HG03064 (cell line): Measurements from ENCODE around the gene BTAF1.
"Not testable (repeated sequence)": the region's sequence is repeated elsewhere in the genome, so short reads cannot be mapped to it uniquely, and the experiment has no call there.

Source experiments
- ATAC-seq: cut with Tn5 transposase; IDR thresholded peaks from one replicate; pipeline ENCODE4 v1.9.1; 2021; ENCODE audit warnings: low read depth; ENCODE audit not compliant: unreplicated experiment

The BTAF1 gene

DNA sequence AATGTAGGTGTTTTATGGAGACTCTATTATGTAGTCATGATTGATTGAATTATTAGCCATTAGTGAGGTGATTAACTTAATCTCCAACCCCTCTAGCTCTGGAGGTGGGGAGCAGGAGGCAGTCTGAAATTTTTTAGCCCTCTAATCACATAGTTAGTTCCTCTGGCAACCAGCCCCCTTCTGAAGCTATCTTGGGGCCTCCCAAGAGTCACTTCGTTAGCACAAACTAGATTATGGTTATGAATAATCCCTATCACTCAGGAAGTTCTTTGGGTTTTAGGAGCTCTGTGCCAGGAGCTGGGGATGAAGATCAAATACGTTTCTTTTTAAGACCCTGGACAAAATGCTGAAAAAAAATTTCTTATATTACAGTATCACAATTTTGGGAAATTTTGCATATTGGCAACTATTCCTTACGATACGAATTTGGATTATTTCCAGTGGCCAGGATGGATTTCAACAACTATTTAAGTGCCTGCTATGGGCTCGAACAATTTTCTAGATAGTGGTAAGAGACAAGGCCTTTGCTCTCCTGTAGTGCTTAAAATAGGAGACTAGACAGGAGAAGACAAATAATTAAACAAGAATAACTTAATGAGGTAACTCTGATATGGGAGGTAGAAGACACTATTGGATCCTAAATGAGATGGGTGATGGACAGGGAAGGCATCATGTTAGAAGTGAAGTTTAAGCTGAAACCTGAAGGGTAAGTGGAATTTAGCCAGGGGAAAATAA, 52.9 kb downstream of the BTAF1 start:
- ATAC-seq: no peak

DNA sequence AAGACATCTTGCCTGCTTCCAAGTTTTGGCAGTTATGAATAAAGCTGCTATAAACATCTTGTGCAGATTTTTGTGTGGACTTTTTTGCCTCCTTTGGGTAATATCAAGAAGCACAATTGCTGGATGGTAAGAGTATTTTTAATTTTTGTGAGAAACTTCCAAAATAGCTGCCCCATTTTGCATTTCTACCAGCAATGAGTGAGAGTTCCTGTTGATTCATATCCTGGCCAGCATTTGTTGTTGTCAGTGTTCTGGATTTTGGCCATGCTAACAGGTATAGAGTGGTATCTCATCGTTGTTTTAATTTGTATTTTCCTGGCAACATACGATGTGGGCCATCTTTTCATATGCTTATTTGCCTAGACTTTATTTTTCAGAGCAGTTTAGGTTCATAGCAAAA, 53.9 kb downstream of the BTAF1 start:
- no peak for ATAC-seq

DNA sequence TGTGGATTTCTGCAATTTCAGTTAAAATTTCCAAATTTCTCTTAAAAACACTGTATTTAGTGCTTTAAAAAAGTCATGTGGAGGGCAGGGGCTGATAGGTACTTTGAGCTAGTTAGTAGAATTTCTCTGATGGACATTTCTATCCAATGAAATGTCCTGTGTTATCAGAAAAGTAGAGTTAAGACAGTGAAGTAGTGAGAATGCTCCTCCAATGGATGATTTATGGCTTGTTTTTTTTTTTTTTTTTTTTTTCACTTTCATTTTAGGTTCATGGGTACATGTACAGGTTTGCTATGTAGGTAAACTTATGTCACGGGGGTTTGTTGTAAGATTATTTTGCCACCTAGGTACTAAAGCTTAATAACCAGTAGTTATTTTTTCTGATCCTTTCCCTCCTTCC, 55.0 kb downstream of the BTAF1 start:
- no peak for ATAC-seq

DNA sequence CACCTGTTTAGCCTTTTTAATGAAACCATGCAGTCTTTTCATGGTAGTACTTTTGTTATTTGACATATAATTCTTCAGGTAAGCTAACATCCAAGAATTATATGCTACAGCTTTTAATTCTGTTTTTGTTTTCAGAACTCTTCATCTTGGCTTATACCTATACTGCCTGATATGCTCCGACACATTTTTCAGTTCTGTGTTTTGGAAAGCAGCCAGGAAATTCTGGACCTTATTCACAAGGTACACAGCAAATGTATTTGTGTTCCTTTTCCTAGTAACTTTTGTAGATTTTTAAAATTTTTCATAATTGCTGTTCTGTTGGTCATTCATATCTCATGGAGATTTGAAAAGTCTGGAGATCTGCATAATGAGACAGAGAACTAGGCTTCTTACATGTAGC, 56.7 kb downstream of the BTAF1 start:
- no peak for ATAC-seq

DNA sequence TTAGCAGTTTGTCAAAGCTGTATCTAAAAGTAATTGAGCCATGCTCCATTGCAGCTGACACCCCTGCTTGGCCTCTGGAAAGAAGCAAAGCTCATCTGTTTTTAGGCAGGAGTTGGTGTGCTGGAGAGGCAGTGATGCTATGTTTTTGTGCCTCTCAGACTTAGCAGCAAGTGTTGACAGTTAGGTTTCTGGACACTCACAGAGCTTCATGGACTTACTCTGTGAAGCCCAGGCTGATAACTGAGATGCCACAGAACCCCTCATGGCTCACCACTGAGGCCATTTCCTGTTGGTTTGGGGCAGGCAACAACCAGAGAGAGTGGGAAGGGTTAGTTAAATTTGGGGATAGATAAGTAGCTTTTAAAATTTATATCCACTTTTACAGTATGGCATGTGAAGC, 59.8 kb downstream of the BTAF1 start:
- ATAC-seq: no peak

DNA sequence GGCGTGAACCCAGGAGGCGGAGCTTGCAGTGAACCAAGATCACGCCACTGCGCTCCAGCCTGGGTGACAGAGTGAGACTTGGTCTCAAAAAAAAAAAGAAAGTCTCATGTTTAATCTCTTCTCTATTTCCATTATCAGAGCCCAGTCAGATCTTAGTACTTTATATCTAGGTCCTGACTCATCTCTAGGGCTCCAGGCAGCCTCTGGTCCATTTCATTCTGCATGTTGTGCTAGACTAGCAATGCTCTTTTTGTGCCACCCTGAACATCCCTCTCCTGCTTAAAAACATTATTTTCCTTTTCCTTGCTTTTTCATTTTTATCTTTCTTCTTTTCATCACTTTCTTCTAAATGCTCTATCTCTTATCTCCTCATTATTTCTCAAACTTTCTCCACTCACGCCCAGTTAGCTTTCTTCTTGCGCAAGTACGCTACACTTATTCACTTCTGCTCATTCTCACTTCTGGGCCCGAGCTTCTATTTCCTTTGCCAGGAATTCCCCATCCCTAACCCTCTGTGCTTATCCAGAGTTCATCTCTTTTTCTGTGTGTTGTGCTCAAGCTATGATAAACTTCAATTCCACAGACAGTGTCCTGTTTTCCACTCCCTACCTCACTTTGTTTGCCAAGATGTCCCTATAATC, 63.9 kb downstream of the BTAF1 start:
- ATAC-seq: no peak

DNA sequence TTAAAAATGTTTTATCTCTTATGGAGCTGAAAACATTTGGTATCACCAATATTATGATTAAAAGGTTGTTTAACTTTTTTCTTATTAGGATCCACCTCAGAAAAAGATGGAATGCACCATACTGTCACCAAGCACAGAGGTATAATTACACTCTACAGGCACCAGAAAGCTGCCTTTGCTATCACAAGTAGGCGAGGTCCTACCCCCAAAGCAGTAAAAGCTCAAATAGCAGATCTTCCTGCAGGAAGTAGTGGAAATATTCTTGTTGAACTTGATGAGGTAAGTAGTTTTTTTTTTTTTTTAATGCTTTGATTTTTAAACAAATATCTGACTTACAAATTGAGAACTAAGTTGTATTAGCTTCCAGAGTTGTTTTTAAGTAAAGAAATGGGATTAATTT, 68.5 kb downstream of the BTAF1 start:
- ATAC-seq: no peak

DNA sequence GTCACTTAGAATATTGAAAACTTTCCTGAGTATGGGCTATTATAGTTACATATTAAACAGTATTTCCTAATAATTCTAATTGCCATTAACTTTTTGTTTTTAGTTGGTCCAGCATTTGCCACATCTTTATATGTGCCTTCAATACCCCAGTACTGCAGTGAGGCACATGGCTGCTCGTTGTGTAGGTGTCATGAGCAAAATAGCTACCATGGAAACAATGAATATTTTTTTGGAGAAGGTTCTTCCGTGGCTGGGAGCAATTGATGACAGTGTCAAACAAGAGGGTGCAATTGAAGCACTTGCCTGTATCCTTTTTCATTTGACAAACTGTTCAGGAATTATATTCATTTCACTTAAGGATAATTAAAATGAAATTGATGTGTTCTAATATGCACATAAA, 72.7 kb downstream of the BTAF1 start:
- ATAC-seq: no peak

DNA sequence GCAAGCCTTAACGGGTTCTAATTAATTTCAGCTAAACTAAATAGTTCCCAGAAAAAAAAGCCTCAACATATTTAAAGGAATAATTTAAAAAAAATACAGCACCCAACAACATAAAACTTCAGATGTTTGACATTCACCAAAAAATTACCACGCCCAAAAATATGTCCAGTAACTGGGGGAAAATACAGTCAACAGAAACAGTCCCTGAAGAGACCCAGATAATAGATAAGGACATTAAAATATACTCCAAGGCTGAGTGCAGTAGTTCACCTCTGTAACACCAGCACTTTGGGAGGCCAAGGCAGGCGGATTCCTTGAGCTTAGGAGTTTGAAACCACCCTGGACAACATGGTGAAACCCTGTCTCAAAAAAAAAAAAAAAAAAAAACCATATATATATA, 78.0 kb downstream of the BTAF1 start:
- no peak for ATAC-seq

DNA sequence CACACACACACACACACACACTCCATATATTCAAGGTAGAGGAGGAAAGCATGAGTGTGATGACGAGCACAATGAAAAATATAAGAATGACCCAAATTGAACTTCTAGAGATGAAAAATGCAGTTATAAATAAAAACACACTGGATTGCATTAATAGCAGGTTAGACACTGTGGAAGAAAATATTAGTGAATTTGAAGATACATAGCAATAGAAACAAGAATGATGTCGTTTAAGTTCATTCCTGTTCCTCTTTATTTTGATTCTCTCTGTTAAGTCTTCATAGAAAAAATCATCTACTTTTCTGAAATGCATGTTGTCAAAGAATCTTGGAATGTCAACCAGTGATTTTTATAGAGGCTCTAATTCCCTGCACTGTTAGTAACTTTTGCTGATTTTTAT, 78.4 kb downstream of the BTAF1 start:
- ATAC-seq: no peak

DNA sequence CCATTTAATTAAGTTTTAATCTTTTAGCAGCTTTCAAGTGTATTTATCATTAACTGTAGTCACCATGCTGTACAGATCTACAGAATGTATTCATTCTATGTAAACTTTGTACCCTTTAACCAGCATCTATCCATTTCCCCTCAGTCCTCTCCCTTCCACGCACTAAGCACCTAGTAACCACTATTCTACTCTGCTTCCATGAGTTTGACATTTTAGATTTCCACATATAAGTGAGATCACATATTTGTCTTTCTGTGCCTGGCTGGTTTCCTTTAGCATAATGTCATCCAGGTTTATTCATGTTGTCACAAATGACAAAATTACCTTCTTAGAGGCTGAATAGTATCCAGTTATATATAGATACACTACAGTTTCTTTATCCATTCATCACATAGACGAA, 79.7 kb downstream of the BTAF1 start:
- no peak for ATAC-seq

DNA sequence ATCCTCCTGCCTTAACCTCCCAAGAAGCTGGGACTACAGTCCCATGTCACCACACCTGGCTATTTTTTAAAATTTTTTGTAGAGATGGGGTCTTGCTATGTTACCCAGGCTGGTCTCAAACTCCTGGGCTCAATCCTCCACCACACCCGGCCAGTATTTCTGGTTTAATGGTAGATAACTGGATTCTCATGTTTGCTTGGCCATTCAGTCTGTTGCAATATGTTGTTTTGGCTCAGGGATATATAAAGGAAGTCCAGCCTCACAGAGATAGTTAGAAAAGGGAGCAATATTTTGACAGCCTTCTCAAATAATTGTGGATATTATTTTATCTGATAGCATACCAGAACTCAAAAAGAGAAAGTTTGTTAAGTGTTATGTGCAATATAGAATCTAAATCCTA, 82.4 kb downstream of the BTAF1 start:
- ATAC-seq: no peak

DNA sequence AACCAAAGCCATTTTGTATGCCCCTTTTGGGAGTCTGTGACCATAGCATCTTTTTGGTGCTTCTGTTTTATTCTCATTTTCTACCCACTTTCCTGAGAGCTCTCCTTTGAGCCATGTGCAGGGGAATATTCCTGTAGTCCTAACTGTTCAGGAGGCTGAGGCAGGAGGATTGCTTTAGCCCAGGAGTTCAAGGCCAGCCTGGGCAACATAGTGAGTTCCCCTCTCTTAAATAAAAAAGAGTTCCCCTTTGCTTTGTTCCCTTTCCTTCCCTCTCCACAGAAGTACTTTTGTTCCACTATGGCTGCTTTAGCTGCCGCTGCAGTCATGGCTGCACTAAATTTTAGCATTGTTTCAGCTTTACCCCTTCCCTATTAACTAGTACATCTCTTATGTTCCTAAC, 85.9 kb downstream of the BTAF1 start:
- ATAC-seq: no peak

DNA sequence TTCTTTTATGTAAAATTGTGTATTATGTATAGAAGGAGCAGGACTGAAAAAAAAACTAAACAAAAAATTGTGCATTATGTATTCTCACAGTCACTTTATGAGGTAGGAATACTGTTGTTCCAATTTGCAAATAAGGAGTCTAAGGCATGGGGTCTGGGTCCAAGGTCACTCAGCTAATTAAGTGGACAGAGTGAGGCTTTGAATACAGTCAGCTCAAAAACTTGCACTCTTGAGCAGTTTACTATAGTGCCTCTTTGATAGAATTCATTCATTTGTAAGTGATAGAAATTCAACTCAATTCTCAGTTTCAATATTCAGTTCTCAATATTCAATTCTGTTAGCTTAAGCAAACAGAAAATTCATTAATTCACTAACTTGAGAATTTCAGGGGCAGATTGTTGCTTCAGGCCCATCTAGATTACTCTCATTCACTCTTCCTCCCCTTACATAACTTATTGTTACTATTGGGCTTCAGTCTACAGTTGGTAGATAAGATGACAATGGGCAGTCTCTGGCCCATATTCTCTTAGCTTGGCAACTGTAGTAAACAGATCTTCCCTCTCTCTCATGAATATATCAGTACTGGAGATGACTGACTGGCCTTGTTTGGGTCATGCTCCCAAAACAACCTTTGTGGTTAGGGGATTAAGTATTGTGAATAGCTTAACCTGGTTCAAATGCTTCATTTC, 86.6 kb downstream of the BTAF1 start:
- ATAC-seq: no peak

DNA sequence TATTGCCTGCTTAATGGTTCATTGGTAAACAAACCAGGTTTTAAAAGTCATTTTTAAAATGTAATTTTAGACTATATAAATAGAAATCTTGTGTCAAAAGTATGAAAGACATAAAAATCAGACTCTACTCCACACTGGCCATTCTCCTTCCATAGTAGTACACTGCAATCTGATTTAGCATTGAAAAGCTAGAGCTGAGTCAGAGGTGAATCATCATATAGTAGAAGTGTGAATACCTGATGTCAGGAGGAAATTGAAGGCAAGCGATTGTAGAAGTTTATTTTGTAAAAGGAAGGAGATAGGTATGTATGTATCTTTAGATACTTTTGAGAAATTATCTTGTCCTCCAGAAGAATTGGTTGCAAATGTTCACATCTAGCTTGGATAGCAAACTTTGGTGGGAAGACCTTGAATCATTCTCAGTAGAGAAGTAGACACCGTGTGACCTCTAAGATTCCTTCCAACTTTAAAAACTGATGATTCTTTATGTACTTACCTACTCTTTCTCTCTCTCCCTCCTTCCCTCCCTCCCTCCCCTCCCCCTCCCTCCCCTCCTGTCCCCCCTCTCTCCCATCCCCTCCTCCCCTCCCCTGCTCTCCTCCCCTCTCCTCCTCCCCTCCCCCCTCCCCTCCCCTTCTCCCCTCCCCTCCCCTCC, 88.1 kb downstream of the BTAF1 start:
- ATAC-seq: no peak

DNA sequence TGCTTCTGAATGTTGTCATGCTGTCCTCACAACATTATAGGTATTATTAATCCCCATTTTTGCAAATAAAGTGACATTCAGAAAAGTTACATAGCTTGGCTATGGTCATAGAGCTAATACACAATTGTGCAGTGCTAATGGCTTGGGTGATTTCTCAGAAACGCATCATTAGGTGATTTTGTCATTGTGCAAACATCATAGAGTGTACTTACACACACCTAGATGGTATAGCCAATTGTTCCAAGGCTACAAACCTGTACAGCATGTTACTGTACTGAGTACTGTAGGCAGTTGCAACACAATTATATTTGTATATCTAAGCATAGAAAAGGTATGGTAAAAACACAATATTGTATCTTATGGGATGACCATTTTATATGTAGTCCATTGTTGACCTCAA, 91.0 kb downstream of the BTAF1 start:
- no peak for ATAC-seq

DNA sequence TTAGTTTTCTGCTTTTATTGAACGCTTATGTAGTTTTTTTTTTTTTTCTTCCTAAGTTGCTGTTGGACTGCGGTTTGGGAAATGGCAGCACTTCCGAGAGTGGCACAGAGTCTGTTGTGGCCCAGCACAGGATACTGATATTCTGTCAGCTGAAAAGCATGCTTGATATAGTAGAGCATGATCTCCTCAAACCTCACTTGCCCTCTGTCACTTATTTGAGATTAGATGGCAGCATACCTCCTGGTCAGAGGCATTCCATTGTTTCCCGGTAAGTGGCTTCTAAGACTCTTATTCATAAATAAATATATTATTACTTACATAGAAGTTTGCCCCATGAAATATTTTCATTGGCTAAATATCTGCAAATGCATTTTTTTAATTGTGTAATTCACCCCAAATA, 101.1 kb downstream of the BTAF1 start:
- ATAC-seq: no peak

DNA sequence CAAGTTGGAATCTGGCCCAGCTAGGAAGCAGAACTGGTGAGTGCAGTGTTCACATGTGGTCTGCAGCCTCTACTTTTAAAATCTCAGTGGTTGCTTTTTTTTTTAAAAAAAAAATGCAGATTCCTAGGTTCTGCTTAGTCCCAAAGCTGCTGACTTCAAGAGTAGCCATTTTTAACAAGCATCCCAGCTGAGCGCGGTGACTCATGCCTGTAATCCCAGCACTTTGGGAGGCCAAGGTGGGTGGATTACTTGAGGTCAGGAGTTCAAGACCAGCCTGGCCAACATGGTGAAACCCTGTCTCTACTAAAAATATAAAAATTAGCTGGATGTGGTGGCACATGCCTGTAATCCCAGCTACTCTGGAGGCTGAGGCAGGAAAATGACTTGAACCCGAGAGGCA, 101.8 kb downstream of the BTAF1 start:
- ATAC-seq: not testable (repeated sequence)

DNA sequence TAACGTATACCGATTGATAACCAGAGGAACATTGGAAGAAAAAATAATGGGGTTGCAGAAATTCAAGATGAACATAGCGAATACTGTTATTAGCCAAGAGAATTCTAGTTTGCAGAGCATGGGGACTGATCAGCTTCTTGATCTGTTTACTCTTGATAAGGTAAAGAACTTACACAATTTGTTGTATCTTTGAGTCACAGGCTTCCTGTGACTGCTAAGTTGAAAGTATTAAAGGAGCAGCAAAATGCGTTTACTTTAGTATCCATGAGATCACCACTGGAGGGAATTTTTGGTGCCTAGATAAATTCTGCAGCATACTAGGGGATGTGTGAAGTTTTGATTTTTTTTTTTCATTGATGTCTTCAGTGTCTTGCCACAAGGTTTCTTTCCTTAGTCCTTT, 103.6 kb downstream of the BTAF1 start:
- ATAC-seq: no peak

DNA sequence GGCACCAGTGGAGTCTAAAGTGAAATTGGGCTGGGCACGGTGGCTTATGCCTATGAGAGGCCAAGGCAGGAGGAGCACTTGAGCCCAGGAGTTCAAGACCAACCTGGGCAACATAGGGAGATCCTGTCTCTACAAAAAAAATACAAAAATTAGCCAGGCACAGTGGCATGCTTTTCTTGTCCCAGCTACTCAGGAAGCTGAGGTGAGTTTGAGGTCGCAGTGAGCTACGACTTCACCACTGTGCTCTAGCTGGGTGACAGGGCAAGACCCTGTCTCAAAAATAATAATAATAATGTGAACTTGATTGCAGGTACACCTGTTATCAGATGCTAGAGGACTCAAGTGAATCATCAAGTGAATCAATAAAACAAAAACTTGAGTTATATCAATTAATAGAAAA, 108.0 kb downstream of the BTAF1 start:
- ATAC-seq: no peak

DNA sequence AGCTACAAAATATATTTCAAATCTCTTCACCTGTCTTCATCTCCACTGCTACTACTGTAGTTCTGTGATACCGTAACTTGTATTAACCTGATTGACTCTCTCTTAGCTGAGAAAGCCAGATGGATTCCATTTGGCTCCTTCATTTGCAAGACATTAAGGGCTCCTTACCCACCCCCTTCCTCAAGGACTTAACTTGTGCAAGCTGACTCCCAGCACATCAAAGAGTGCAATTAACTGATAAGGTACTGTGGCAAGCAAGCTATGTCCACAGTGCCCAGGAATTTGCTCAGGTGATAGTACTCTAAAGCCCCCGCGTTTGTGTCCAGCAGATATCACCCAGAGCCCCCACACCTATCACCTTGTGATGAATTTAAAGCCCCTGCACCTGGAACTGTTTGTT, 109.5 kb downstream of the BTAF1 start:
- not testable (repeated sequence) for ATAC-seq

DNA sequence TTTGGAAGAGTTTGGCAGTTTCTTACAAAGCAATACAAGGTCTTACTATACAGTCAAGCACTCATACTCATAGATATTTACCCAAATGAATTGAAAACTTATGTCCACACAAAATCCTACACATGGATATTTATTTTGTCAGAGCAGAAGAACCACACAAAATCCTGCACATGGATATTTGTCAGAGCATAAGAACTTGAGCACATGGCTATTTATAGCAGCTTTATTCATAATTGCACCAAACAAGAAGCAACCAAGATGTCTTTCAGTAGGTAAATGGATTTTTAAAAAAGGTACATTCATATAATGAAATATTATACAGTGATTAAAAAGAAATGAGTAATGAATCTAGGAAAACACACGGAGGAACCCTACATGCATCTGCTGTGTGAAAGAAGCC, 115.4 kb downstream of the BTAF1 start:
- ATAC-seq: no peak
